Nucleus accumbens (tissue), 56 donors: ENCODE data around the gene ATP11A.

Experiments used
- DNase-seq, 56 donors: peaks; one replicate each; lab custom pipeline; 2025; lab: John Stamatoyannopoulos, UW

The ATP11A gene

DNA sequence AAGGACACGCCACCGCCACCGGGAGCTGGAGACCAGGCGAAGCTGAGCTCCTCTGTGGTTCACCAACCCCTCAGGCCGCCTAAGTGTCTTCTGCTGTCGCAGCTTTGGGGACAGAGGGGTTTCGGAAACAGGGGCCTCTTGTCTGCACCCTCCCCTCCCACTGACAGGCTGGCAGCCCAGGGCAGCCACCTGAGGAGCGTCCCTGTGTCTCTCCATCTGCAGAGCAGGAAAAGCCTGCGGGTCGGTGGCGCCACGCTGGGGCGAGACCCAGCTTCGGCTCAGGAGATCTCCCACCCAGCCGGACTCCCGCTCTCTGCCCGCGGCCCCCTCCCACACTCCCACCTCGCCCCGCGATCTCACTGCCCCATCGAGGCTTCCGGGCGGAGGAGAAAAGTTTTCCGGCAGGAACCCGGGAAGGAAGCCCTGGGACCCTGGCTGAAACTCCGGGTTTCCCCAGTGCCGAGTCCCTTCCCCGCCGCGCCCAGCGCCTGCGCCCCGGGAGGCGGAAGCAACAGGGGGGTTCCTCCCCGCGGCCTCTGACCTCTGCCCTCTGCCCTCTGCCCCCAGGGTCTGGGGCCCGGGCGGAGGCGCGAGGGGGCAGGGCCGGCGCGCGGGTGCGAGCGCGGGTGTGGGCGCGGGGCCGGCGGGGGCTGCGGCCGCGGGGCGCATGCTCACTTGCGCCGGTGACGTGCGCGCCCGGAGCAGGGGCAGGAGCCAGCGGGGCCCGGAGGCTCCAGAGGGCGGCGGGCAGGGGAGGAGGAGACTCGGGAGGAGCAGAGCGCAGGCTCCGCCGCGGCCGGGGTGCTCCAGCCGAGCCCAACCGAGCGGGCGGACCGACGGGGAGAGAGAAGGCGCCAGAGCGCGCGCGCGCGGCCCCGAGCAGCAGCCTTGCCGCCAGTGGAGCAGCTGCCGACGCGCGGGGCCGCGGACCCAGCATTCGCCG, at the start of gene ATP11A:
ATP11A (plus strand) TSS at position 736 of the 943 bp plus-strand sequence. CDS start 379 bp downstream, outside the sequence.
- peak in 55 of 56 donors; percentile 52 to 95 (median 86) for DNase-seq

- DNase-seq: no peak
Observed at GRCh38 chr13:112641456-112642089, 48.3 kb upstream of the ATP11A start.

DNA sequence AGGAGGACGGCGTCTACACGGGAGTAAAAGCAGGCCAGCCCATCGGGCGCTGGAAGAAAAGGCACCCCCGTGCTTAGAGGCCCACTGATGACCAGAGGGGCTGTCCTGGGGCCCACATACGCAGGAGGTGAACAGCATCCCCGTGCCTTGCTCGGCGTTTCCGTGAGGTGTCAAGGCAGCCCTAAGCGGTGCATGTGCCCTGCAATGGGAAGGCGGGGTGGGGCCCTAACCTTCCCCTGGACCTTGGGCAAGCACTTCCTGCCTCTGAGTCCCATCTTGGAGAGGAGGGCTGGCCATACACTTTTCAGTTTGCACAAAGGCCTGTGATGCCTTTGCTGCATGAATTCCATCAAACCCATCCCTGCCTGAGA, 47.8 kb upstream of the ATP11A start:
- no peak for DNase-seq

GRCh38 chr13:112643759-112644459, 45.9 kb upstream of the ATP11A start:
- DNase-seq: no peak

GRCh38 chr13:112645327-112645914, 44.4 kb upstream of the ATP11A start:
- DNase-seq: no peak

- no peak for DNase-seq
Observed at GRCh38 chr13:112647256-112647655, 42.6 kb upstream of the ATP11A start.

GRCh38 chr13:112648101-112648500, 41.7 kb upstream of the ATP11A start:
- no peak for DNase-seq

DNA sequence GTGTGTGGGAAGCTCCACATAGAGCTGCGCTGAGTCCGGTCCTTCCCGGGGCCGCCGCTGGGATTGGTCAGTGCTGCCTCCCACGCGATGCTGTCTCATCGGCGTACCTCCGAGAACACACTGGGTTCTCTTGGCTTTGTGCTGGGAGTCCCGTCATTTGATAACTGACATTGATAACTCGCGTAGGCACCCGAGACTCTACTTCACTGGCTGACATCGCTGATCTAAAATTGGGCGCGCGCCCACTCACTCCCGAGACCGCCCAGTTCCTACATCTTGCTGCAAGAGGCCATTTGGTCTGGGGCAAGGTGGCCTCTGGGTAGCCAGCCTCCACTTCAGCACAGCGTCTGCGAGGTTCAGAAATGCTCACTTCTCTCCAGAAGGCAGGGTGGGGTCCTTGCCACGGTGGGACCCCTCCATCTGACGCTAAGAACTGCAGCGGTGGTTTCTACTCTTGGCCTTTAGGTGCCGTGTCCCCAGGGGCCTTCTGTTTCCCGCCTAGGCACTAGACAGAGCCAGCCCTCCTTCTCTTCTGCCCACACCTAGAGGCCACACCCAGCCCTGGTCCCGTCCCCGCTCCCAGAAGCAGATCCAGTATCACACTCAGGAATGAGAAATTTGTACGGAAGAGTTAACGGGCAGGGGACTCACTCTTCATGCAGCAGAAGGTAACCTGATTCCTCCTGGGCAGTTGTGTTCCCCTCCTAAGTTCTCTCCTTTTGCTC, 40.7 kb upstream of the ATP11A start:
- no peak for DNase-seq

DNA sequence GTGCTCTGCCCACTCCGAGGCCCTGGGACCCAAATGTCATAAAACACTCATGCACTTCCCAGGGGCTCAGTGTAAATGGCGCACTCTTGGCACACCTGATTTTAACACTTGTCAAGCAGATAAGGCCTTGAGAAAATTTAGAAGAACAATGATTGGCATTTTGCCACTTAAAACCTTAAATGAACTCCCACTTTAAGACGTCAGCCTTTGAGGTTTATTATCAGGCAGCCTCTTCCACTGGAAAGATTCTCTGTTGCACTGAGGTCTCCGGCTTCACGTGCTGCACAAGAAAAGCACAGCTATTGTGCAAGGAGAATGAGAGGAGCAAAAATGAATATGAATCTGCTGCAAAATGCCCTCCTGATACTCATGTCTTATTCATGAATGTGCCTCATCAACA, 38.5 kb upstream of the ATP11A start:
- no peak for DNase-seq

GRCh38 chr13:112651750-112652511, 37.9 kb upstream of the ATP11A start:
- DNase-seq: no peak

GRCh38 chr13:112652512-112653070, 37.2 kb upstream of the ATP11A start:
- peak in 1 of 56 donors; percentile 10 for DNase-seq

DNA sequence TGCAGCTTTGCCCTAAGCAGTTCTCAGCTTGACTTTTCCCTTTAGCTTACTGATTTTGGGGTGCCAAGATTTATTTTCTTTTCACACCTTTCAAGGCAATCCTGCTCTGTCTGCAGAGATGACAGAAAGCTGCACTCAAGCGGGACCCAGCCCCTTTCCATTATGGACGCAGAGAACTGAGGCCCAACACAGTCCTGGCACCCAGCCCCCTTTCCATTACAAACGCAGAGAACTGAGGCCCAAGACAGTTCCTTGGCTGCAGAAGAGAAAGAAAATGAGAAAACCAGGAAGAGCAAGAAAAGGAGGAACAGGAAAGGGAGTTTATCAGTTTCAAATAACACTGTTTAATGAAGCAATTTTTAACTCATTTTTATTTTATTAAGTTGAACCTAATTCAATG, 36.8 kb upstream of the ATP11A start:
- no peak for DNase-seq

DNA sequence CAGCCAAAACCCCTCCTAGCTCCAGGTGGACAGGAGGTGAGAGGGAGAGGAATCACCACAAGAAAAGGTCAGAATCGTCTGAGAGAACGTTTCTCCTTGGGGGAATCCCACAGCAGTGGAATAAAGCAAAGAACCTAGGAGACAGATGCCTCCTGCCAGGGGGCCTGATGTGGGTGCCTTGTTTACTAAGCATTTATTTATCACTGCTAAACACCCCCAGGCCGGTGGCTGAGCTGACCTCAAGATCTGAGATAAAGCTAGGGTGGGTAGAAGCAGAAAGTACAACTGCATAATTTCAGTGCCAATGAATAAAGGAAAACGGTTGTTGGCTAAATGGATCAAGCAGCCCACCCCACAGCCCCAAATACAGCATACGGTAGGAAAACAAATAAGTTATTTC, 33.9 kb upstream of the ATP11A start:
- DNase-seq: no peak

GRCh38 chr13:112657850-112658445, 31.9 kb upstream of the ATP11A start:
- no peak for DNase-seq

DNA sequence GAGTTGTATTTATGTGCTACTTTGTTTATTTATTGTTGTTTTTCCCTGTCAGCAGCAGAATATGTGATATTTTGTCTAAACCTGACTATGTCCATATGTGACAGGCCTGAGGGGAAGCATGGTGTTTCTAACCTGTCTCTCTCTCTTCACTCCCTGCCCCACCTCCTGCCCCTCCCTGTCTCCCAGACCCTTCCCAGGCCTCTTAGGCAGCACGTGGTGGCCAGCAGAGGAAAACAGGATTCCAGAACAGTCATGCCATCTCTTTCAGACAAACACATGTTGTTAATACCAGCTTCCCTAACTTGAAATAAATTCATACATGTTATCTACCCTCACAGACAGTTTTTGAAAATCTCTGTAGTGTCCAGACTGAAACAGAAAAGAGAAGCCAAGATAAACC, 31.0 kb upstream of the ATP11A start:
- no peak for DNase-seq

DNA sequence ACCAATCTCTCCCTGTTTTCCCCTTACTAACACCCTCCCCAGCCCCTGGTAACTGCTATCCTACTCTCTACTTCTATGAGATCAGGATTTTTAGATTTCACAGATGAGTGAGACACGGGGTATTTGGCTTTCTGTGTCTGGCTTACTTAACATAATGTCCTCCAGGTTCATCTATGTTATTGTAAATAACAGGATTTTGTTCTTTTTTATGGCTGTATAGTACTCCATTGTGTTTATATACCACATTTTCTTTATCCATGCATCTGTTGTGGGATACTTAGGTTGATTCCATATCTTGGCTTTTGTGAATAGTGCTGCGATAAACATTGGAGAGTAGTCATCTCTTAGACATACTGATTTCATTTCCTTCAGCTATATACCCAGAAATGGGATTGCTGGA, 28.5 kb upstream of the ATP11A start:
- no peak for DNase-seq

DNA sequence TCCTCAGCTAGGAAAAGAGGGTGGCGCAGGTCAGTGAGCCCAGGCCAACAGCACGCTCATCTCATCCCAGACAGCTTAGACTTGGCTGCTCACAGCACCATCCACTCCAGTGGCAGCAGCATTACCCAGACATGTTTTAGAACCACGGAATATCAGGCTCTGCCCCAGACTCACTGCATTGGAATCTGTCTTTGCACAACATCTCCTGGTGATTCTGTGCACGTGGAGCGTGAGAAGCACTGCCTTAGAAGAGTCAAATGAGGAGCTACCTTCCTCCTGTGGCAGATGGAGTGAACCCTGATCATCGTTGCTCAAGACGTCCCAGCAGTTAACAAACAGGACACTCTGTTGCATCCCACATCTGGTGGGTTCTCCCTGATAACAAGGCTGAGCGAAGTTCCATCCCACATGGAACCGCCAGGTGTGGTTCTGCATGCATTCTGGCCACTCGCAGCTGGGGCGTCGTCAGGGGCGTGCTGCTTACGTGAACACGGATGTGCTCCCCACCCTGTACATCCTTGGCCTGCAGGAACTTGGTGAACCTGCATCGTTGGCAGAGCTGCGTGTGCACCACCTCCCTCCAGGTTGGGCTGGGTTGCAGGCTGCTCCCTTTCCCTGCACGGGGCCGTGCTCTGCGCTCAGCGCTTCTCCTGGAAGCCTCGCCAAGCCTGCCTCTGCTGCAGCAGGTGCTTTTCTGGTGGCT, 25.2 kb upstream of the ATP11A start:
- no peak for DNase-seq

GRCh38 chr13:112668924-112669323, 20.9 kb upstream of the ATP11A start:
- no peak for DNase-seq
